Naive thymus-derived CD4-positive, alpha-beta T cell (primary cell): ENCODE measurements around the gene CCDC50. TPM values are rescaled to one million over a fixed set of nuclear protein-coding genes. Genes with fewer than 3 reads are reported as not detected.

Experiments used
- ATAC-seq: fragments of 150-1000 bp; cut with Tn5 transposase; 2 replicates; pipeline ENCODE4 v1.10.0; 2021; ENCODE audit warnings: mild to moderate bottlenecking, moderate library complexity
- CTCF ChIA-PET: fragments of 350-600 bp; sonication (Branson Sonifier 250); formaldehyde crosslinking; loops from one replicate; lab custom pipeline; 2021; ENCODE audit warnings: antibody characterized with exemption; lab: Charles Lee
- POLR2A ChIA-PET: fragments of 350-600 bp; sonication (Branson Sonifier 250); formaldehyde crosslinking; loops from one replicate; lab custom pipeline; 2021; ENCODE audit warnings: antibody characterized with exemption, inconsistent platforms; lab: Charles Lee
- DNase-seq, 9 donors: peaks; one replicate each; pipeline versions ENCODE4 v3.0.0 to v3.0.0-alpha.2; 2020 to 2022; ENCODE audit warnings: mixed read lengths in 1 of 9
- H3K27ac ChIP-seq: one replicate; pipeline ENCODE4 v1.7.0; 2013; ENCODE audit warnings: mild to moderate bottlenecking, low read depth, low read length, moderate library complexity
- H3K27me3 ChIP-seq, 2 donors: one replicate each; pipeline ENCODE4 v1.7.0; 2013; ENCODE audit warnings: low read length in 2 of 2, mild to moderate bottlenecking in 2 of 2, moderate library complexity in 2 of 2; ENCODE audit not compliant: control insufficient read depth in 2 of 2, insufficient read depth in 2 of 2
- H3K36me3 ChIP-seq, 3 experiments: 1 replicate in 2 of 3; 2 replicates in 1 of 3; pipeline ENCODE4 v1.7.0; 2013; ENCODE audit warnings: low read length in 3 of 3, mild to moderate bottlenecking in 3 of 3, moderate library complexity in 1 of 3; ENCODE audit not compliant: insufficient read depth in 3 of 3, control insufficient read depth in 2 of 3
- H3K4me1 ChIP-seq, 2 donors: one replicate each; pipeline ENCODE4 v1.7.0; 2013; ENCODE audit warnings: low read length in 2 of 2, mild to moderate bottlenecking in 2 of 2, moderate library complexity in 1 of 2; ENCODE audit not compliant: control insufficient read depth in 2 of 2, insufficient read depth in 2 of 2
- H3K4me3 ChIP-seq: 2 replicates; pipeline ENCODE4 v1.7.0; 2013; ENCODE audit warnings: mild to moderate bottlenecking, low read length
- H3K9me3 ChIP-seq, 3 experiments: 1 replicate in 2 of 3; 2 replicates in 1 of 3; pipeline ENCODE4 v1.7.0; 2013; ENCODE audit warnings: low read length in 3 of 3; ENCODE audit not compliant: control insufficient read depth in 2 of 3
- H3K27ac Mint-ChIP-seq, 9 donors: one replicate each; pipeline ENCODE4 v1.8.0; 2020 to 2022; ENCODE audit warnings: mixed read lengths in 9 of 9, mild to moderate bottlenecking in 8 of 9, moderate library complexity in 5 of 9, inconsistent platforms in 2 of 9
- H3K27me3 Mint-ChIP-seq, 5 donors: one replicate each; pipeline ENCODE4 v1.8.0; 2021 to 2022; ENCODE audit warnings: mixed read lengths in 5 of 5, mild to moderate bottlenecking in 1 of 5
- H3K36me3 Mint-ChIP-seq, 5 donors: one replicate each; pipeline ENCODE4 v1.8.0; 2020 to 2022; ENCODE audit warnings: mixed read lengths in 5 of 5, mild to moderate bottlenecking in 3 of 5, inconsistent platforms in 1 of 5
- H3K4me1 Mint-ChIP-seq, 7 donors: one replicate each; pipeline ENCODE4 v1.8.0; 2020 to 2022; ENCODE audit warnings: mixed read lengths in 7 of 7, mild to moderate bottlenecking in 3 of 7, inconsistent platforms in 1 of 7
- H3K4me3 Mint-ChIP-seq, 10 donors: one replicate each; pipeline ENCODE4 v1.8.0; 2020 to 2022; ENCODE audit warnings: mild to moderate bottlenecking in 10 of 10, mixed read lengths in 10 of 10, moderate library complexity in 6 of 10, inconsistent platforms in 2 of 10
- H3K9me3 Mint-ChIP-seq, 11 donors: one replicate each; pipeline ENCODE4 v1.8.0; 2020 to 2022; ENCODE audit warnings: mixed read lengths in 11 of 11, mild to moderate bottlenecking in 4 of 11, inconsistent platforms in 1 of 11, moderate library complexity in 1 of 11
- intact Hi-C, 2 donors: fragments of 100-400 bp; cut with micrococcal nuclease; formaldehyde crosslinking; loops; one replicate each; pipeline ENCODE4 v1.15.1; 2023
- polyA plus RNA-seq, 2 donors: library from polyadenylated mRNA; unstranded; fragments of 300-500 nt; fragmentation: Illumina TruSeq; gene quantifications; one replicate each; pipeline ENCODE4 v1.2.3, GENCODE V29; 2021
- total RNA-seq, 6 experiments: library from RNA in 5 of 6; stranded (reverse) in 5 of 6; gene quantifications; 1 replicate in 5 of 6; 2 replicates in 1 of 6; pipeline ENCODE4 v1.2.3 and lab custom pipeline; 2021 to 2026

CCDC50 gene
- total and polyA plus RNA-seq, 7 experiments from 2014 or later, result 0.92 to 17.9 (median 2.0) TPM

GRCh38 chr3:191368755-191369615, 39.8 kb downstream of the CCDC50 start:
- H3K4me3 Mint-ChIP-seq, result no peak overlapping the region
- no peak for ATAC-seq
- Histone ChIP-seq H3K27ac (no peak overlapping the region), H3K27me3 (no peaks in the 10 kb centered on the region), H3K4me1 (no peaks in the 10 kb centered on the region), H3K36me3 (no peaks in the 10 kb centered on the region), H3K4me3 (no peak overlapping the region), H3K9me3 (no peaks in the 10 kb centered on the region)
- no peaks in the 10 kb centered on the region for H3K27me3 Mint-ChIP-seq
- no peaks in the 10 kb centered on the region for H3K36me3 Mint-ChIP-seq
- ChIA-PET CTCF (interaction anchor here (0.6 kb wide), 1 partner anchor 32 kb away, joined by 3 read pairs; no protein-coding TSS in a partner anchor), POLR2A (no interaction called here)
- peaks cover 0 to 2% (median 0%) of the 10 kb centered on the region in 11 donors for H3K9me3 Mint-ChIP-seq
- intact Hi-C loops, result no loop called here
- peaks cover 0 to 3% (median 0%) of the 10 kb centered on the region in 7 donors for H3K4me1 Mint-ChIP-seq
- no peak for DNase-seq
- H3K27ac Mint-ChIP-seq, result no peak overlapping the region

GRCh38 chr3:191369616-191370010, 40.4 kb downstream of the CCDC50 start:
- H3K36me3 ChIP-seq, result no peaks in the 10 kb centered on the region
- H3K27me3 ChIP-seq, result no peaks in the 10 kb centered on the region
- Mint-ChIP-seq H3K4me3 (no peak overlapping the region), H3K27ac (no peak overlapping the region), H3K4me1 (peaks cover 0 to 3% (median 0%) of the 10 kb centered on the region in 7 donors), H3K36me3 (no peaks in the 10 kb centered on the region), H3K9me3 (peaks cover 0 to 2% (median 0%) of the 10 kb centered on the region in 11 donors), H3K27me3 (no peaks in the 10 kb centered on the region)
- POLR2A ChIA-PET, result no interaction called here
- ATAC-seq, result no peak
- intact Hi-C loops, result no loop called here
- no peaks in the 10 kb centered on the region for H3K9me3 ChIP-seq
- H3K4me1 ChIP-seq, result no peaks in the 10 kb centered on the region
- DNase-seq, result no peak
- H3K27ac ChIP-seq, result no peak overlapping the region
- CTCF ChIA-PET, result no interaction called here
- no peak overlapping the region for H3K4me3 ChIP-seq

- Mint-ChIP-seq H3K27ac (no peak overlapping the region), H3K27me3 (no peaks in the 10 kb centered on the region), H3K4me1 (peaks cover 0 to 3% (median 0%) of the 10 kb centered on the region in 7 donors), H3K4me3 (no peak overlapping the region), H3K36me3 (no peaks in the 10 kb centered on the region), H3K9me3 (peaks cover 0 to 4% (median 0%) of the 10 kb centered on the region in 11 donors)
- Histone ChIP-seq H3K36me3 (no peaks in the 10 kb centered on the region), H3K4me3 (no peak overlapping the region), H3K4me1 (no peaks in the 10 kb centered on the region), H3K27me3 (no peaks in the 10 kb centered on the region), H3K9me3 (no peaks in the 10 kb centered on the region), H3K27ac (no peak overlapping the region)
- ChIA-PET POLR2A (no interaction called here), CTCF (no interaction called here)
- ATAC-seq (no peak), DNase-seq (no peak)
- intact Hi-C loops, result no loop called here
These were observed 42.9 kb downstream of the CCDC50 start for GRCh38 chr3:191372122-191372521.

- ChIA-PET CTCF (no interaction called here), POLR2A (no interaction called here)
- Mint-ChIP-seq H3K27ac (no peak overlapping the region), H3K9me3 (peaks cover 0 to 4% (median 0%) of the 10 kb centered on the region in 11 donors), H3K4me1 (peaks cover 0 to 3% (median 0%) of the 10 kb centered on the region in 7 donors), H3K4me3 (no peak overlapping the region), H3K27me3 (no peaks in the 10 kb centered on the region), H3K36me3 (no peaks in the 10 kb centered on the region)
- Histone ChIP-seq H3K4me3 (no peak overlapping the region), H3K27me3 (no peaks in the 10 kb centered on the region), H3K36me3 (no peaks in the 10 kb centered on the region), H3K9me3 (no peaks in the 10 kb centered on the region), H3K4me1 (no peaks in the 10 kb centered on the region), H3K27ac (no peak overlapping the region)
- ATAC-seq (no peak), DNase-seq (no peak)
- intact Hi-C loops, result no loop called here
These were observed 44.1 kb downstream of the CCDC50 start for GRCh38 chr3:191373327-191373726.

- no peaks in the 10 kb centered on the region for H3K36me3 ChIP-seq
These were observed 47.4 kb downstream of the CCDC50 start for GRCh38 chr3:191376516-191377141.

GRCh38 chr3:191378142-191378812, 49.1 kb downstream of the CCDC50 start:
- Mint-ChIP-seq H3K4me1 (peaks cover 0 to 4% (median 0%) of the 10 kb centered on the region in 7 donors), H3K4me3 (no peak overlapping the region), H3K27ac (no peak overlapping the region), H3K27me3 (no peaks in the 10 kb centered on the region), H3K36me3 (peaks cover 0 to 4% (median 0%) of the 10 kb centered on the region in 5 donors), H3K9me3 (peaks cover 0 to 4% (median 0%) of the 10 kb centered on the region in 11 donors)
- no peak overlapping the region for H3K27ac ChIP-seq
- ChIA-PET POLR2A (no interaction called here), CTCF (no interaction called here)
- no peaks in the 10 kb centered on the region for H3K4me1 ChIP-seq
- no peaks in the 10 kb centered on the region for H3K27me3 ChIP-seq
- ATAC-seq (no peak), DNase-seq (no peak)
- no peaks in the 10 kb centered on the region for H3K9me3 ChIP-seq
- H3K4me3 ChIP-seq, result no peak overlapping the region
- no peaks in the 10 kb centered on the region for H3K36me3 ChIP-seq
- intact Hi-C loops, result no loop called here

More at GRCh38 chr3:191376516-191377141, 47.4 kb downstream of the CCDC50 start:
- H3K27me3 Mint-ChIP-seq, result no peaks in the 10 kb centered on the region
- H3K4me1 ChIP-seq, result no peaks in the 10 kb centered on the region
- intact Hi-C loops, result no loop called here
- H3K4me3 Mint-ChIP-seq, result no peak overlapping the region
- POLR2A ChIA-PET, result no interaction called here
- no peak overlapping the region for H3K4me3 ChIP-seq
- no peak overlapping the region for H3K27ac ChIP-seq
- H3K4me1 Mint-ChIP-seq, result peaks cover 0 to 7% (median 0%) of the 10 kb centered on the region in 7 donors
- ATAC-seq (no peak), DNase-seq (no peak)
- peaks cover 0 to 4% (median 0%) of the 10 kb centered on the region in 5 donors for H3K36me3 Mint-ChIP-seq
- H3K27me3 ChIP-seq, result no peaks in the 10 kb centered on the region
- H3K9me3 Mint-ChIP-seq, result peaks cover 0 to 4% (median 0%) of the 10 kb centered on the region in 11 donors
- CTCF ChIA-PET, result no interaction called here
- H3K9me3 ChIP-seq, result no peaks in the 10 kb centered on the region
- H3K27ac Mint-ChIP-seq, result no peak overlapping the region
